ENCODE measurements around the gene MARK3.

DNA sequence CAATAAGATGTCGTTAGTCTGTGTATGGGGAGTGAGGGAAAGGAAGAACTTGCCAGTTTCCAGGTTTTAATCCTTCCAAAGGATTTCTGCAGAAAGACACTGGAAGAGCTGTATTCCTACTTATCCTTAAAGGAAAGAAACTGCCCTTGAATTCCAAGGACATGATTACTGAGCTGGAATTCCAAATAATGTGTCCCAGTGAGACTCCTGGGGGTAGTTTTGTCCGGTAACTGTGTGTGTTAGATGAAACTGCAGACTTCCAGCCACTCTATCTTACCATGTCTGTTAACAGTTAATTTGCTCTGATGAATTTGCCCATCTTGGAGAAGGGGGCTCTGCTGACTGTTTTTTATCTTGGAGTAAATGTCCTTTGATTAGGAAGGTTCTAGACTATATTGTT, 104.4 kb downstream of the MARK3 start:
- TF ChIP-seq POLR2A (IDR thresholded peaks at IDR 0.05) (no peak), CTCF (IDR thresholded peaks at IDR 0.05) (no peak)
